B cell (primary cell): Measurements from ENCODE around the gene HCK.

Source experiments
- CTCF ChIP-seq: fragments of 200-600 bp; IDR thresholded peaks from one replicate; pipeline ENCODE4 v1.8.0; 2022; ENCODE audit warnings: antibody characterized with exemption, mild to moderate bottlenecking
- EZH2 ChIP-seq: IDR thresholded peaks from 2 replicates; pipeline ENCODE4 v1.6.1; 2012; ENCODE audit warnings: borderline replicate concordance, low read depth, mild to moderate bottlenecking, moderate library complexity, low read length; ENCODE audit not compliant: insufficient read depth, poor library complexity, severe bottlenecking

- TF ChIP-seq CTCF (no peak), EZH2 (no peak)
Observed at GRCh38 chr20:32111753-32112152, 59.7 kb downstream of the HCK start.
